Testis (tissue), 2 donors: Measurements from ENCODE around the gene FBXL7.

Source experiments
- CTCF ChIP-seq, 3 experiments: fragments of 450-650 bp in 2 of 3; fragments of 200-600 bp in 1 of 3; sonication (generic) in 1 of 3; IDR thresholded peaks; one replicate each; pipeline ENCODE4 v1.5.1; 2016 to 2019; ENCODE audit warnings: antibody characterized with exemption in 3 of 3, mild to moderate bottlenecking in 2 of 3, moderate library complexity in 1 of 3
- POLR2A ChIP-seq: fragments of 450-650 bp; IDR thresholded peaks from one replicate; pipeline ENCODE4 v1.6.1; 2017; ENCODE audit warnings: antibody characterized with exemption, mild to moderate bottlenecking, moderate library complexity

- no peak for TF ChIP-seq CTCF (IDR thresholded peaks at IDR 0.05)
- TF ChIP-seq POLR2A, result no peak
These were observed 227.4 kb downstream of the FBXL7 start for GRCh38 chr5:15727375-15727774.
